ENCODE results near the gene TMEM121B.

Gene TMEM121B

DNA sequence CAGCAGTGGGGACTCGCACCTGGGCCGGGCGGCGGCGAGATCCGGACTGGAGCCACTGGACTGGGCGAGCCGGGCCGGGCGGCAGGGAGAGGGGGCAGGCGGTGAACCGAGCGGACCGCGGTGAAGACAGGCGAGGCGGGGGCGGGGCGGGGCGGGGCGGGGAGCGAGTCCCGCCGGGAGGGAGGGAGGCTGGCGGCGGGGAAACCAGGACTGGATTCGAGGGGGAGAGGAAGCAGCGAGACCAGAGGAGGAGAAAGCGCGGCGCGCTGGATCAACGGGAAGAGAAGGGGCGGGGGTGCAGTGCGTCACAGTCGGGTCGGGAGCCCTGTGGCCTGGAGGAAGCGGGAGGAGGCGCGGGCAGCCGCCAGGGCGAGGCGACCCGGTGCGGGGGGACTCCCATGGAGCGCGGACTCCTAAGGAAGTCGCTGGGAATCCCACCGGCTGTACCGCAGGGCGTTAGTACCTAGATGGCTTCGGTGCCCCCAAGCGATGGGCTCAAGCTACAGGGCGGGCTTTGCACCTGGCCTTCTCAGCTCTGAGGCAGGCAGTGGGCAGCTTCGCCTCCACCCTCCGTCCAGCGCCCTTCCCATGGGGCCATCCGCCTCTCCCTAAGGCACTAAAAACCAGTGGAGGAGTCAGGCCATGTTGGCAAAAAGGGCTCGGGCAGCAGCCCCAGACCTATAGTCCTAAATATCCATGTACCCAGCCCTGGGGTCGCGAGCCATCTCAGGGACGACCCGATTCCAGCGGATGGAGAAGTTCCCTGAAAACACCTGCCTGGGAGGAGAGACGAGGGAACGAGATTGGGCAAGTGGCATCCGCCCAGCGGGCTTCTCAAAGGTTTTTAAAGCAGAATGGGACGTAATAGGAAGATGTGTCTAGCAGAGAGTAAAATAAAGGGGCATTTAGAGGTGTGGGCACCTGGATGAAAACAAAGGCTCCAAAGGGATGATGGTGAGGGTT is at the start of gene TMEM121B:
TMEM121B (minus strand) TSS at position 128 of the 963 bp plus-strand sequence. CDS start 233 bp downstream, outside the sequence.
- peak; percentile 36 for DNase-seq
- H3K36me3 ChIP-seq (replicated peaks) = no peaks in the 10 kb centered on the region
- H3K4me3 ChIP-seq (ENCODE audit: low read depth, low read length) = peak within 1 kb of the TSS; percentile 38
- H3K27me3 ChIP-seq (replicated peaks) = peaks cover 15% of the 10 kb centered on the region
- in situ Hi-C loops (cut with HindIII; ENCODE audit: low pct_ligation_motif_present, low sequenced_read_pairs) = no loop called here
- no peak for TF ChIP-seq CTCF (IDR thresholded peaks at IDR 0.05; ENCODE audit: low read depth, low read length, missing control alignments)
- H3K27ac ChIP-seq = no peak within 1 kb of the TSS

GRCh38 chr22:17167486-17167885 is 46.3 kb upstream of the TMEM121B start:
- TF ChIP-seq CTCF (IDR thresholded peaks at IDR 0.05; ENCODE audit: low read depth, low read length, missing control alignments) = no peak
- in situ Hi-C loops (cut with HindIII; ENCODE audit: low pct_ligation_motif_present, low sequenced_read_pairs) = no loop called here

GRCh38 chr22:17164392-17165024 is 43.3 kb upstream of the TMEM121B start:
- in situ Hi-C loops (cut with HindIII; ENCODE audit: low pct_ligation_motif_present, low sequenced_read_pairs) = no loop called here
- H3K27me3 ChIP-seq (replicated peaks) = no peaks in the 10 kb centered on the region
- no peak for DNase-seq

More at GRCh38 chr22:17167486-17167885, 46.3 kb upstream of the TMEM121B start:
- H3K27ac ChIP-seq = no peak overlapping the region
- H3K4me3 ChIP-seq (ENCODE audit: low read depth, low read length) = no peak overlapping the region
- no peak for DNase-seq
- H3K27me3 ChIP-seq (replicated peaks) = no peaks in the 10 kb centered on the region
- no peaks in the 10 kb centered on the region for H3K36me3 ChIP-seq (replicated peaks)

DNA sequence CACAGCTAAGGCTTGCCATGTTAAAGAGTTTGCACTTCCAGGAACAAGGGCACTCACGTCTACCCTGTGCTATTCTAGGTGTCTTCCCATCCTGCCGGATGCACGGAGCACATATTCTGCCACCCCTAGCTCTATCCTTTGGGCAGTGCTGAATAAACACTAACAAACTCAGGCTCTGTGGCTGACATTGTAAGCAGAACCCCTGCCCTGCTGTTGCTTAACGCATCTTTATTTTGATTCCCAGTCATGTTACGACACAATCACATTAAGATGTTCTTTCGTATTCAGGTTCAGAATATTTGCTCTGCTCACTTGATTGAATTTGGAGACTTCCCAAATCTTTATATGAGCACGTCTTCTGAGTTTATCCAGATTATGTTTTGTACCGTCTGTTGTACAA is 41.6 kb upstream of the TMEM121B start:
- Histone ChIP-seq H3K36me3 (replicated peaks) (no peaks in the 10 kb centered on the region), H3K4me3 (ENCODE audit: low read depth, low read length) (no peak overlapping the region), H3K27me3 (replicated peaks) (no peaks in the 10 kb centered on the region), H3K27ac (no peak overlapping the region)
- TF ChIP-seq CTCF (IDR thresholded peaks at IDR 0.05; ENCODE audit: low read depth, low read length, missing control alignments) = no peak
- in situ Hi-C loops (cut with HindIII; ENCODE audit: low pct_ligation_motif_present, low sequenced_read_pairs) = no loop called here
- no peak for DNase-seq

More at GRCh38 chr22:17164392-17165024, 43.3 kb upstream of the TMEM121B start:
- peak; percentile 23 for TF ChIP-seq CTCF (IDR thresholded peaks at IDR 0.05; ENCODE audit: low read depth, low read length, missing control alignments)
- no peak overlapping the region for H3K4me3 ChIP-seq (ENCODE audit: low read depth, low read length)
- H3K36me3 ChIP-seq (replicated peaks) = no peaks in the 10 kb centered on the region
- H3K27ac ChIP-seq = no peak overlapping the region

GRCh38 chr22:17161991-17162390 is 40.8 kb upstream of the TMEM121B start:
- H3K27me3 ChIP-seq (replicated peaks) = no peaks in the 10 kb centered on the region
- H3K36me3 ChIP-seq (replicated peaks) = no peaks in the 10 kb centered on the region
- in situ Hi-C loops (cut with HindIII; ENCODE audit: low pct_ligation_motif_present, low sequenced_read_pairs) = no loop called here
- DNase-seq = no peak
- H3K27ac ChIP-seq = no peak overlapping the region
- no peak overlapping the region for H3K4me3 ChIP-seq (ENCODE audit: low read depth, low read length)
- no peak for TF ChIP-seq CTCF (IDR thresholded peaks at IDR 0.05; ENCODE audit: low read depth, low read length, missing control alignments)

Data from brain microvascular endothelial cell (primary cell).